WI38 (cell line): ENCODE data around the gene DGUOK.
A peak's percentile ranks its signal among the peaks of the same experiment; 100 is the strongest.

Experiments
- H3K4me3 ChIP-seq: 2 replicates; pipeline ENCODE4 v1.5.1; 2011; ENCODE audit warnings: low read depth, mild to moderate bottlenecking, control low read depth, low read length
- TF ChIP-seq, protein P1 (sequence below): IDR thresholded peaks from 2 replicates; pipeline ENCODE4 v1.5.1; 2012; ENCODE audit warnings: low read depth, mild to moderate bottlenecking, control low read depth, low read length

Gene DGUOK

DNA sequence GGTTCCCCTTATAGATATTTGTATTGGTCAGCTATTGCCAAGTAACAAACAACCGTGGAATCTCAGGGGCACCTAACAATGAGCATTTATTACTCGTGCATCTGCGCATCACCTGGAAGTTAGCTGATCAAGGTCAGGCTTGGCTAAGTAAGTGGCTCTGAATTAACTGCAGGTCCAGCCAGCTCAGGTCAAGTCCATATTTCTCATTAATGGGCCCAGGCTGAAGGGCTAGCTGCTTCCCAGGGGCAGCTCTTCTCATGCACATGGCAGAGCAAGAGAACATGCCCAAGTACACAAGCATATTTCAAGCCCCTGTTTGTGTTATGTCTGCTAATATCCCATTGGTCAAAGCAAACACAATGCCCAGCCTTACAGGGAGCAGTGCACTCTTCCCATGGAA, 7.8 kb upstream of the DGUOK start:
- TF ChIP-seq, protein P1, sequence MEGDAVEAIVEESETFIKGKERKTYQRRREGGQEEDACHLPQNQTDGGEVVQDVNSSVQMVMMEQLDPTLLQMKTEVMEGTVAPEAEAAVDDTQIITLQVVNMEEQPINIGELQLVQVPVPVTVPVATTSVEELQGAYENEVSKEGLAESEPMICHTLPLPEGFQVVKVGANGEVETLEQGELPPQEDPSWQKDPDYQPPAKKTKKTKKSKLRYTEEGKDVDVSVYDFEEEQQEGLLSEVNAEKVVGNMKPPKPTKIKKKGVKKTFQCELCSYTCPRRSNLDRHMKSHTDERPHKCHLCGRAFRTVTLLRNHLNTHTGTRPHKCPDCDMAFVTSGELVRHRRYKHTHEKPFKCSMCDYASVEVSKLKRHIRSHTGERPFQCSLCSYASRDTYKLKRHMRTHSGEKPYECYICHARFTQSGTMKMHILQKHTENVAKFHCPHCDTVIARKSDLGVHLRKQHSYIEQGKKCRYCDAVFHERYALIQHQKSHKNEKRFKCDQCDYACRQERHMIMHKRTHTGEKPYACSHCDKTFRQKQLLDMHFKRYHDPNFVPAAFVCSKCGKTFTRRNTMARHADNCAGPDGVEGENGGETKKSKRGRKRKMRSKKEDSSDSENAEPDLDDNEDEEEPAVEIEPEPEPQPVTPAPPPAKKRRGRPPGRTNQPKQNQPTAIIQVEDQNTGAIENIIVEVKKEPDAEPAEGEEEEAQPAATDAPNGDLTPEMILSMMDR: no peak
- no peak overlapping the region for H3K4me3 ChIP-seq

GRCh38 chr2:73919596-73920228, 7.0 kb upstream of the DGUOK start:
- TF ChIP-seq, protein P1: no peak
- no peak overlapping the region for H3K4me3 ChIP-seq

- TF ChIP-seq, protein P1: peak; percentile 33; the same call in 1 of the 2 replicates
Observed at GRCh38 chr2:73920577-73921545, 5.8 kb upstream of the DGUOK start.

GRCh38 chr2:73921581-73921980, 5.1 kb upstream of the DGUOK start:
- H3K4me3 ChIP-seq: no peak overlapping the region
- TF ChIP-seq, protein P1: no peak

More at GRCh38 chr2:73920577-73921545, 5.8 kb upstream of the DGUOK start:
- H3K4me3 ChIP-seq: no peak overlapping the region

DNA sequence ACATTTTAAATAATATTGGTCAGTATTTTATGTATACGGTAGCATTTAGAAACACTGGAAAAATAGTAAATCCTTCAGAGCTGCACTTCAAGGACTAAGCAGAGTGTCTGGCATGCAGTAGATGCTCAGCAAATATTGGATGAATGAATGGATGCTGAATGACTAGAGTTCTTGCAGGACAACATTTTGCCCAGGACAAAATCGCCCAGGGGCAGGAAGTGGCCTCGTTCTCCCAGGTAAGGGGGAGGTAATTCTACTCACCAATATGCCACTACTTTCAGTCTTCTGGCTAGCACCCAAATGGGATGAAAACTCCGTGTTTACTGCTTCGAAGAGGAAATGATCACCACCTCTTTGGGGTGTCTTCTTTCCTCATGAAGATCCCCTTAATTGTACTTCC, 4.0 kb upstream of the DGUOK start:
- TF ChIP-seq, protein P1: no peak
- H3K4me3 ChIP-seq: no peak overlapping the region

- TF ChIP-seq, protein P1: no peak
- H3K4me3 ChIP-seq: no peak overlapping the region
Observed at GRCh38 chr2:73925033-73925704, 1.5 kb upstream of the DGUOK start.
